RPMI8226 (cell line): ENCODE data around the gene VWA5B2.
"Not testable (repeated sequence)": the region's sequence is repeated elsewhere in the genome, so short reads cannot be mapped to it uniquely, and the experiment has no call there.

Experiments used
- DNase-seq: peaks from one replicate; pipeline ENCODE4 v3.0.0-alpha.2; 2015

VWA5B2 gene

DNA sequence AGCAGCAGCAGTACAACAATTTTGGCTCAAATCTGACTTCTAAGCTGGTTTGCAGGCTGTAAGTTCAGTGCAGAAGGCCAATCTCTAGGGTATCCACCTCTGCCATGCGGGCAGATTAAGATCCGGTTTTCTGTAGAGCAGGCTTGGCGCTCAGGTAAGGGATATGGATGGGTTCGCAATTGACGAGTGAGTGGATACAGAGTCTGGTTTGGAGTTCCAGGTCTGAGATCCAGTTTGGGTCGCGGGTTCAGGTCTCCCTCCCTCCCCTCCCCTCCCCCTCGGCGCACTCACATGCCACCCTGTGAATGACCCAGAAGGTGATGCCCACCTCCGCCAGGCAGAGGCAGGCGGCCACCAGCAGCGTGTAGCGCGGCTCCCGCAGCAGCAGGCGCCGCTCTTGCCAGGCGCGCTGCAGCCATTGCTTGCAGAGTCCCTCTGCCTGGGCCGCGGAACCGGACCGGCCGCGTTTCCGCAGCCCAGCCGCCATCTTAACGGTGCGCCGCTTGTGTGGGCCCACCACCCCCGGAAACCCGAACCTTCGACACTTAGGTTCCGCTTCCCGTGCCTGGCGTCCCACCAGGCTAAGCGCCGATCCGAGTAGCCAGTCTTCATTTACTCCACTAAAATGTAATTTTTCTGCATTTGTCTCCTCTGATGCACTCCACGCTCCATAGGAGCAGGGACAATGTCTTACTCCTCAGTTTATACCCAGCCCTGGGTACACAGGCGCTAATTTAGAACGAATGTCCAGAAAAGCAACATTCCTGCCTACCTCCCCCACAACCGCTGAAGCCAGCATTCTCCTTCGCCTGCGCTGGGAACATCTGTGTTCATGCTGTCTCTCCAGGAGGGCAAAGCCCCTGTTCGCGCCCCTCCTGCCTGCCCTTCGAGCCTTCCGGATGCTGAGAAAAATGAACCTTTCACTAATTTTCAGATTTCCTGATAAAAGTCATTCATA lies 19.3 kb downstream of the VWA5B2 start, which contains the start of gene ALG3:
TSS of gene ALG3 (minus strand) at position 509 of the 958 bp plus-strand sequence. CDS start at position 487, 22 bp downstream.
- DNase-seq, result peak; percentile 94

DNA sequence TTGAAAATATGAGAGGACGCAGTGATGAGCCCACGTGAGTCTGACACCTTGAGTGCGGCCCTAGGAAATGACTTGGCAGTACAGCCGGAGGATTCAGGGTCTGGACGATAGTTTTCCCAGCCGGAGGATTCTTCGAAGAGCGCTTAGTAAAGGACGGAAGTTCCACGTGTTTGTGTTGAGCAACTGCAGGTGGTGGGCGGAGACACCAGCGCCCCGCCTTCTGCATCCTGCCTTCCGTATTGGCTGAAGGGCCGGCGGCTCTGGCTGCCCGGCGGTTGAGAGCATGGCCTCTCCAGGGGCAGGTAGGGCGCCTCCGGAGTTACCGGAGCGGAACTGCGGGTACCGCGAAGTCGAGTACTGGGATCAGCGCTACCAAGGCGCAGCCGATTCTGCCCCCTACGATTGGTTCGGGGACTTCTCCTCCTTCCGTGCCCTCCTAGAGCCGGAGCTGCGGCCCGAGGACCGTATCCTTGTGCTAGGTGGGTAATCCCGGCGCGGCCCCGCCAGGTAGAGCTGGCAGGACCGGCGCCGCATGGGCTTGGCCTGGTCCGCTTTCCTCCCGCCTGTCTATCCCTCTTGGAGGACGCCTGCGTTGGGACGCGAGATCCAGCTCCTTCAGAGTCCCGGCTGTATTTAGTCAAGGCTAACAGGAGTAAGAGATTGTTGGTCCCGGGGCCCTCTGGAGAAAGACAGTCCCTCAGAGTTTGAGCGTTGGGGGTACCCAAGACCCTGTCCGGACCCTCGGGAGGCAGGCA lies 20.2 kb downstream of the VWA5B2 start, which contains the start of gene EEF1AKMT4:
TSS of gene EEF1AKMT4 (plus strand) at position 261 of the 755 bp plus-strand sequence. CDS start at position 284, 23 bp downstream.
- DNase-seq, result peak; percentile 99

DNA sequence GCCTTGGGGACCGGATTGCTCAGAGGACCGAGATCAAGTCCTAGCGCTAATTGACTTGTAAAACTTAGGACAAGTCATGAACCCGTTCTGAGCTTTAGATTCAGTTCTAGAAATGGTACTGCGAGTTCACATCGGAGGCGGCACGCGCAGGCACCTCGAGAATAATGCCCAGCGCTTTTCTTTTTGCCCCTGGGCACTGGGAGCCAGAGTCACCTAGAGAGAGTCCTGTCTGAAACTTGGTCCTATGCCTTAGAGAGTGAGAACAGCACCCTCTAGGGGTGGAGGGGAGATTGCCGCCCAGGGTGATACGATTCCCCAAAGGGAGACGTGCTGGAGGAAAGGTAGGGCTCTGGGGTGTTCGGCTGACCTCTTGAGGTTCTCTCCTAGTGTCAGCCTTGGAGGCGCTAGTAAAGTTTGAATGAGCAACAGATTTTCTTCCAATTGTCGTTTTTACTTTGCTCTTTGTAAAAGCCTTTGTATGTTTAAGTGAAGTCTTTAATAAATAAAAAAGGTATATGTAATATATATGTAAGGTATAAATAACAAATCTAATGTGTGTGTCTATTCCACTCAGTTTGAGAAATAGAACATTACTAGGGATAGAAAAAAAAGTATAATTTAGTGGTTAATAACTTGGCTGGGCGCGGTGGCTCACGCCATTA lies 20.9 kb downstream of the VWA5B2 start:
- DNase-seq, result peak; percentile 97

DNA sequence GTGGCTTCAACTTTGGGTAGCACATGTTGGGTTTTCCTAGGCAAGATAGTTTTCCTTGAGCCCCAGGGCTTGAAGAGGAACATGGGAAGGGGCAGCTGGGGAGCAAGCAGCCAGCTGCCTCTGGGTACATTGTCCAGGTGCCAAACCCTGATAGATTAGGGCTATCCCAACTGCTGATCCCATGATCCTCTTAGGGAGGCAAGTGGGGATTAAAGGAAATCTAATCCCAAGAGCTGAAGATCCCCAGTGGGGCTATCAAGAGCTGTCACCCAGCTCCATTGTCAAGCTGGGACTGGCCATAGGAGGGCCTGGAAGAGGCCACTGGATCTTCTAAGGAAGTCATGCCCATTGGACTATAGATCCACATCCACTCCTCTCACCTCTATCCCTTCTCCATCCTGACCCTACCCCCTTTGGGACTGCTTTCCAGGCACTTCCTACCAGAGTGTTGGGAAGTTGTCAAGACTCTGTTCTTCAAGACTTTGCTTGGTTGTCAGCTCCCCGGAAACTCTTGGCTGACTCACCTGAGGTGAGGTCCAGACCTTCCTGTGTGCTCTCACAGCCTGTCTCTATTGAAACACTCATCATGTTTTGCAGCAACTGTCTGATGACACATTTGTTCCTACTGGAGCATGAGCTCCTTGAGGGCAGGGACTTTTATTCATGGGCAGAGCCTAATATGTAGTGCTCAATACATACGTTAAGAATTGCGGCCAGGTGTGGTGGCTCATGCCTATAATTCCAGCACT lies 26.1 kb downstream of the VWA5B2 start:
- no peak for DNase-seq

DNA sequence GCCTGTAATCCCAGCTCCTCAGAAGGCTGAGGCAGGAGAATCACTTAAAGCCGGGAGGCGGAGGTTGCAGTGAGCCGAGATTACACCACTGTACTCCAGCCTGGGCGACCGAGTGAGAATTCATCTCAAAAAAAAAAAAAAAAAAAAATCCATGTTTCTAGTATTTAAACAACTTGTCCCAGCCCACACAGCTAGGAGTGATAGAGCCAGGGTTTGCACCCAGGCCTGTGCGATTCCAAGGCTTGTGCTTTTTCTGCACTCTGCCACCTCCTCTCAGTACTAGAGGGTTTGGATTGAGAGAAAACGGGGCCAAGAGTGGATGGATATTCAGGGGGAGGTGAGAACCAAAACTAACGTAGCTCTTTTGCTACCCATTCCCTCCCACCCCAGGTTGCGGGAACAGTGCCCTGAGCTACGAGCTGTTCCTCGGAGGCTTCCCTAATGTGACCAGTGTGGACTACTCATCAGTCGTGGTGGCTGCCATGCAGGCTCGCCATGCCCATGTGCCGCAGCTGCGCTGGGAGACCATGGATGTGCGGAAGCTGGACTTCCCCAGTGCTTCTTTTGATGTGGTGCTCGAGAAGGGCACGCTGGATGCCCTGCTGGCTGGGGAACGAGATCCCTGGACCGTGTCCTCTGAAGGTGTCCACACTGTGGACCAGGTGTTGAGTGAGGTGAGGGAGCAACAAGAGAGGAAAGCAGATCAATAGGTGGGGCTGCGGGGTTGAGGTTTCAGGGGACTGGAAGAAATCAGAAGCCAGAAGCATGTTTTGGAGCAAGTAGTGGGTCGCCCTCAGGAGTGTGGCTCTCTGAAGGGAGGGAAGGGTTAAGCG lies 27.9 kb downstream of the VWA5B2 start:
- no peak for DNase-seq

DNA sequence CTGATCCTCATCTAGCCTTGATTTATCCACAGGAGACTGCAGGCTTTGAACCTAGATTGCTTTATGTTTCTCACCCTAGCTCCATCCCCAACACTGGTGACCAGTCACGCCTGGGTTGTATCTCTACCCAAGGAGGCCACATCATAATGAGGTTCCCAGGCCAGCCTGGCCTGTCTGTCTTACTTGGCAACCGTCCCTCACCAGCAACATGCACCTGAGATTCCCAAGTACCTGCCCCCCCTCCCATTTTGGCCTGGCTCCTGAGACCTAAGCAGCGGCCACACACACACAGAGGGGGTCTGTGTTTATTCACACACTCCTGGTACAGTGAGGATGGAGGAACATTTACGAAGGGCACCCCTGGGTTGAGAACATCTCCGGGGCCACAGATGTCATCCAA lies 29.5 kb downstream of the VWA5B2 start:
- no peak for DNase-seq

DNA sequence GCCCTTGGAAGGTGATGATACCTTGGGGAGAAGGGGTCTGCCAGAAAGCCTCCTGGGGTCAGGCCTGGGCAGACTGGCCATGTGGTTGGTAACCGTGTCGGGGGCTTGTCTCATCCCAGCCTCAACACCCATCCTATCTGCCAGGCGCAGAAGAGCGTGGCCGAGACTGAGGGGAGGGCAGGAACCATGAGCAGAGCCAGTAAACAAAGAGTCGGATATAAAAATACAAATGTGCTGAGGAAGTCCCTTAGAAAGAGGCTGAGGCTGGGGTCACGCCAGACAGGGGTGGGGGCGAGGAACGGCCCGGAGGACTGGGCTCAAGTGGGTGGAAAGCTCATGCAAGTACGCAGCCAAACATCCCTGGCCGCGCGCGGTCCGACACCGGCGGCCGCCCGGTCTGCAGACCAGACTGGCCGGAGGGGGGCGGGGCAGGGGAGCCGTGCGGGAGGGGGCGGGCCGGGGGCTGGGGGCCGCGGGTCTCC lies 30.1 kb downstream of the VWA5B2 start:
- no peak for DNase-seq

DNA sequence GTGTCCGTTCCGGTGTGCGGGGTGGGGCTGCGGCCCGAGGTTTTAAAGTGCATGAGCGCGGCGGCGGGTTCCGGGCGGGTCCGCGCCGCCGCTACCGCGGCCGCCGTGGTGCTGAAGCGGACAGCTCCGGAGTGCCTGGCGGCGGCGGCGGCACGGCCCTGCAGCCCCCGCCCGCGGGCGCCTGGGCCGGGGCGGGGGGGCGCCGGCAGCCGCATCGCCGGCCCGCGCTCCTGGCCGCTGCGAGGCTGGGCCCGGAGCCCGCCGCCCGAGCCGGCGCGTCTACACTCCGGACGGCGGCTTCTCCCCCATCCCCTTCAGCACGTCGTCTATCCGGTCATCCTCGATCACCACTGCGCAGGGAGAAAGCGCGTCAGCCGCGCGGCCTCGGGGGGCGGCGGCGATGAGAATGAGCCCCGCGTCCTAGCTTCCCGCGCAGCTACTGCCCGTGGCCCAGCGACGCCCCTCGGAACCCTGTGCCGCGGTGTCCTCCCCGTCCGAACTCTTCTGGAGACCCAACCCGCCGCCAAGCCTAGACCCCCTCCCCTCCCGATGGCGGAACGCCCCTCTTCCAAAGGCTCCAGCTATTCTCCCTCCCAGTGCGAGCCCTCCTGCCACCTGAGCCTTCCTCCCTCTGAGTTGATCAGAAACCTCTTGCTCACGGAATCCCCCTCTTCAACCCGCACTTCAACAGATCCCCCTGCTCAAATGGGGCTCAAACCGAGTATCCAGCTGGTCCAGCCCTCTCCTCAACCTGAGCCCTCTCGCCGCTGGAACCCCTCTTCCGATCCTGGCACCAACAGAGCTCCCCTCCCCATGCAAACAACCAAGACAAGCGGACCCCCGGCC lies 30.7 kb downstream of the VWA5B2 start:
- DNase-seq, result peak; percentile 61

DNA sequence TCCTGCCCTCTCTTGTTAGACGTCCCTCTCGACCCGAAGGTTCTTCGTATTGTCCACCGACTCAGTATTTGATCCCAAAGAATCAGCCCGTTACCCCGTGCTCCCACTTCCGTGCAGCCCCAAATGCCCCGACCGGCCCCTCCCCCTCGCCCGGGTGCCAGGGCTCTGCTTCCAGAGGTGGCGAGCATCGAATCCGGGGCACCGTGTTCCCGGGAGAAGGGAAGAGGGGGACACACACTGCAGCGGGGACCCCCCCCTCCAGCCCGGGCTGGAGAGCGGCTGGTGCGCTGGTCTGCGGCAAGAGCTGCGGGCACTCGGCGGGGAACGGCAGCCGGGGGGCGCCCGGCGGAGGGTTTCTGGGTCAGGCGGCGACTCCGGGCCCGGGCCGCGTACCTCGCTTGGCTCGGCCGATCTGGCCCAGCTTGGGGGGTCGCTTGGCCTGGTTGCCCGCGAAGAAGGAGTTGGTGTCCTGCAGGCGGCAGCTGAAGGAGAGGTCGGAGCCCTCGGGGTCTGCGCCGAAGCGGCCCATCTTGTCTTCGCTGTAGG lies 31.4 kb downstream of the VWA5B2 start:
- no peak for DNase-seq

DNA sequence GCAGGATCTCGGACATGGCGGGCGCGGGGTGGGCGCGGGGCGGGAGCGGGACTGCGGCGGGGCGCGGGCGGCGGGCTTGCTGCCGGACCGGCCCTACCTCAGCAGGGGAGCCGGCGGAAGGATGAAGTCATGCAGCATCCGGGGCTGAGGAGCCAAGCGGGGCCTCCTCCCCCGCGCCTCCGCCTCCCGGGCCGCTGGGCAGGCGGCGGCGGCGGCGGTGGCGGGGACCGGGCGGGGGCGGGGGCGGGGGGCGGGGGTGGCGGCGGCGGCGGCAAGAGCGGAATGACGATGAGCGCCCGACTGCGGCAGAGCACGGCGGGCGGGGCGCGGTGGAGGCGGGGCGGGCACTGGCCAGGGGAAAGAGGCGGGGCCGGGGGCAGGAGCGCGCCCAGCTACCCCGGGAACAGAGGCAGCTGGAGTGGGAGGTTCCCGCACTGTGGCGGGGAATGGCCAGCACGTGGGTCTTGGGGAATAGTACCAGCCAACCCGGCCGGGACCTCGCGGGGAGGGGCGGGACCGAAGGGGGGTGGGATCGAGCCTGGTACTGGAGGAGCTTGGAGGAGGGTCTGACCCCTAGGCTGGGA lies 32.0 kb downstream of the VWA5B2 start, which contains the start of gene CAMK2N2:
TSS of gene CAMK2N2 (minus strand) at position 284 of the 584 bp plus-strand sequence. CDS start at position 16, 268 bp downstream.
- peak; percentile 65 for DNase-seq

DNA sequence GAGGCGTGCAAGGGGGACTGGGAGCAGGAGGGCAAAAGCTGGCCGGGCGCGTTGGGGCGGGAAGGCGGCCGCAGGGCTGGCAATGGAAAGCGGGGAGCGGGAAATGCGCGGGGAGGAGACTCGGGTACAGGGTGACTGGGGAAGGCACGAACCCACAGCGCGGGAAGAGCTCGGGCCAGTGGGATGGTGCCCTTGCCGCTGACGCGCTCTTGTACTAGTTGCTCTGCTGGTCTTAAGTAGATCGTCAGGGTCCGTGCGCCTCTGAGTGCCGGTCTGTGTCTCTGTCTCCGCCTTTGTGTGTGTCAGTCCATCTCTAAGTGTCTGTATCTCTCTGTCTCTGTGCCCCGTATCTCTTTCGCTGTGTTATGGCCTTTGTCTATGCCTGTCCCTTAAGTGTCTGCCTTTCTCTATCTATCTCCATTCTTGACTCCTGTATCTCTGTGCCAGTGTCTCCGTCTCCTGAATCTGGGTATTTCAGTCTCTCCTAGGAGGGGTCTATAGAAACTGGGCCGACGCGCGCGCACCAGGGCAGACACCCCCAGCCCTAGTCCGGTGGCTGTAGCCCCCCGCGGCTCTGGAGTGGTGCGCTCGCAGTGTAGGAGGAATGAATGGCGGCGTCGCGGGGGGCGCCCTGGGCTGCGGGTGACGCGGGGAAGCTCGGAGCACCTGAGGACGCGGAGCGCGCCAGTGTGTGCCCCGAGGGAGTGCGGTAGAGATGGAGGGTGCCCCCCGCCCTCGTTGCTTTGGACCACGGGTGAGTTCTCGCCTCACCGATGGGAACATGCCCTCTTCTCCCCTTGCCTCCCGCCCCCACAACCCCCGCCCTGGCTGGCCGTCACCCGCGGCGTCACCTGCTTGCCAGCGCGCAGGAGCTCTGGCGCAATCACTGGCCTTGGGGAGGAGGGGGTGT lies 32.7 kb downstream of the VWA5B2 start:
- peak; percentile 48 for DNase-seq

DNA sequence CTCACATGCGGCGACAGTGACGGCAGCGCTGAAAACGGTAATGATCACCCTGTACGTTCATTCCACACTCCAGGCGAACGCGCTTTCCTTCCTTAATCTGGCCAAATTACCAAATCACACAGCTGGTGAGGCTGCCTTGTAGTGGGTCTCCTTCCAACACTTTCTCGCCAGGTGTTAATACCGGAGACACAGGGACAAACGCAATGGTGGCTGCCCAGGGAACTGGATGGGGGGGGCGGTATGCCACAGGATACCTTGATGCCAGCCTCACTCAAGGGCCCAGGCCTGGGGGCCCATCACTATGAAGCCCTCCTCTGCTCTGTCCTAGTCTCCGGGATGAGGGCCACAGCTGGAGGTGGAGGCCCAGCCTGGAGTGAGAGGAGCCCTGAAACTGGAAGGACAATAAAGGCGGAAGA lies 33.4 kb downstream of the VWA5B2 start:
- no peak for DNase-seq

DNA sequence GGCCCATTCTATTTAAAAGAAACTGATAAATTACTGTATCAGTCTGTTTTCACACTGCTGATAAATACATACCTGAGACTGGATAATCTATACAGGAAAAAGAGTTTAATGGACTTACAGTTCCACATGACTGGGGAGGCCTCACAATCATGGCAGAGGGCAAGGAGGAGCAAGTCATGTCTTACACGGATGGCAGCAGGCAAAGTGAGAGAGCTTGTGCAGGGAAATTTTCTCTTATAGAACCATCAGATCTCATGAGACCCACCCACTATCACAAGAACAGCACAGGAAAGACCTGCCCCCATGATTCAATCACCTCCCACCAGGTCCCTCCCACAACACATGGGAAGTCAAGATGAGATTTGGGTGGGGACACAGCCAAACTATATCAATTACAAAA lies 37.9 kb downstream of the VWA5B2 start:
- not testable (repeated sequence) for DNase-seq

DNA sequence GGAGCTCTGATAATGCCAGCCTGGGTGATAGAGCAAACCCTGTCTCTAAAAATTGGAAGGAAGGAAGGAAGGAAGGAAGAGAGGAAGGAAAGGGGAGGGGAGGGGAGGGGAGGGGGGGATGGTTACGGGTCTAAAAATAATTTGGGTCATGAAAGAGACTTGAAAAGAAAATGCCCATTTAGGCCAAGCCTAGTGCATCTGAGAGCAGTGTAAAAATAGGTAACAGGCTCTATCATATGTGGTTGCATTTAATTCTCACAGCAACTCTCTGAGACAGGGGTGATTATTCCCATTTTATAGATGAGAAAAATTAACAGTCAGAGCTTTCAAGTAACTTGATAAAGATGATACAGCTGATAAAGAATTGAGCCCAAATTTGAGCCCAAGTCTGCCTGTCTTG lies 42.9 kb downstream of the VWA5B2 start:
- no peak for DNase-seq

DNA sequence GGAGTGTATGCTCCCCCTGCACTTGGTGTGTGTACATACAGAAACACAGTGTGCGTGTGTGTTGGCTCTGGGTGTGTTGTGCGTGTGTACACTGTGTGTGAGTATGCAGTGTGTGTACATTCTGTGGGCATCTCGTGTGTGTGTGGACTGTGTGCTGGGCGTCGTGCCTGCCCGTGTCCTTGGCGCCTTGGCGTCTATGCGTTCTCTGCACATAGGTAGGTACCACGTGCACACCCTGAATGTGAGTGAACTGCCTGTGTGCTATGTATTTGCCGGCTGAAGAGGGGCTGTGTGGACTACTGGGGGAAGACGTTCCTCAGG lies 46.0 kb downstream of the VWA5B2 start:
- DNase-seq, result no peak

DNA sequence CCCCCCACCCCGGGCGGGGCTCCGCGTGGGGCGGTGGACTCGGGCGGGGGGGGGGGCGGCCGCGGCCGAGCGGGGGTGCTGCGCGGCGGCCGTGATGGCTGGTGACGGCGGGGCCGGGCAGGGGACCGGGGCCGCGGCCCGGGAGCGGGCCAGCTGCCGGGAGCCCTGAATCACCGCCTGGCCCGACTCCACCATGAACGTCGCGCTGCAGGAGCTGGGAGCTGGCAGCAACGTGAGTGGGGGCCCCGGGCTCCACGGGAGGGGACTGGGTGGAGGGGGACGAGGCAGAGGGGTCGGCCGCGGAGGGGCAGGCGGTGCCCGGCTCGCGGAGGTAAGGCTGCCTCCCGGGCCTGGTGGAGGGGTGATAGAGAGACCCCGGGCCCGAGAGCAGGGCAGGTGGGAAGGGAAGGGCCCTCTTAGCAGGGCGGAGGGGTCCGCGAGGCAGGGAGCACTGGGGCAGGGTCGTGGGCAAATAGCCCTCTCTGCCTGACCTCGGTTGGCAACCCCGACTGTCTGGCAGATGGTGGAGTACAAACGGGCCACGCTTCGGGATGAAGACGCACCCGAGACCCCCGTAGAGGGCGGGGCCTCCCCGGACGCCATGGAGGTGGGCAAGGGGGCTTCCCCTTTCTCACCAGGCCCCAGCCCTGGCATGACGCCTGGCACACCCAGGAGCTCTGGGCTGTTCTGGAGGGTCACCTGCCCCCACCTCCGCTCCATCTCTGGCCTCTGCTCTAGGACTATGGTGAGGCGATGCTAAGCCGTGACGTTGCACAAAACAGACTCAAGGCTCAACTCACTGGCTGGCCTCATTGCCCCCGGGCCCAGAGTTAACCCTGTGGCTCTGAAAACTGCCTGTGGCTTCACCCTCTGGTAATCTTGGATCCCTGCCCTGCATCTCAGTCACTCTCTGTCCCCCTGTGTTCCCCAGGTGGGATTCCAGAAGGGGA lies 46.9 kb downstream of the VWA5B2 start, which contains the start of gene ECE2:
TSS of gene ECE2 (plus strand) at position 62 of the 950 bp plus-strand sequence. CDS start at position 194, 132 bp downstream.
- no peak for DNase-seq

DNA sequence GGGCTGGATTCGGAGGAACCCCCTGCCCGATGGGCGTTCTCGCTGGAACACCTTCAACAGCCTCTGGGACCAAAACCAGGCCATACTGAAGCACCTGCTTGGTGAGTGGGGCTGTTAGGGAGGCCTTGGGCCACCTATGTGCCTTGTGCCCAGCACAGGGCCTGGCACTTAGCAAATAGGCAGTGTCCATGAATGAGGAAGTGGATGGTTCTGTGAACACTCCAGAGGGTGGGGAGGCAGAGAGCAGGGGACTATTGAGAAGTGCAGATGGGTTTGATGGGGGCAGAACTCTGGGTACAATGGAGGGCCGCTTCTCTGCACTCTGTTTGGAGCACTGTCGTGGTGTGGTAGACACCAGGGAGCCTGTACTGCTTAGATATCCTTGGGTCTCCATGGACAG lies 48.0 kb downstream of the VWA5B2 start:
- DNase-seq, result no peak
